VCaP (cell line): ENCODE results near the gene EIF4G3.
A peak's percentile ranks its signal among the peaks of the same experiment; 100 is the strongest.

Experiments
- H3K27ac ChIP-seq: fragments of 450-650 bp; 2 replicates; pipeline ENCODE4 v1.5.1; 2017
- CTCF ChIP-seq: fragments of 450-650 bp; conservative IDR thresholded peaks from 2 replicates; pipeline ENCODE4 v1.5.1; 2017; ENCODE audit warnings: mild to moderate bottlenecking, moderate library complexity

Gene EIF4G3

GRCh38 chr1:20982316-20982715 is 194.4 kb downstream of the EIF4G3 start:
- H3K27ac ChIP-seq = peak overlapping the region; percentile 17; the same call in 1 of the 2 replicates
- no peak for TF ChIP-seq CTCF

GRCh38 chr1:20981915-20982314 is 194.8 kb downstream of the EIF4G3 start:
- 0 out of 2 replicates have a peak overlapping the region, but pooled peaks have one; percentile 17 for H3K27ac ChIP-seq

DNA sequence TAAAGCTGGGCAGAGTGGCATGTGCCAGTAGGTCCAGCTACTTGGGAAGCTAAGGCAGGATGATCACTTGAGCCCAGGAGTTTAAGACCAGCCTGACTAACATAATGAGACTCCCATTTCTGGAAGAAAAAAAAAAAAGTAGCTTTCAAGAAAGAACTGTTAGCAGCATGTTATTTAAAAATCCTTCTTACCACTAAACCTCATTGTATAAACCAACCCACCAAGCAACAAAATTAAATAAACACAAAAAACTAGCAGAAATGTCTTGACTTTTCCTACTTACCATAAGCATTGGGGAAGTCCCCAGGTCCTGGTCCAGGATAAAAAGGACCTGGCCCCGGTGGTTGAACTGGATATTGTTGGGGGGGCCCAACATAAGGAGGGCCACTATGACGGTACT is 196.6 kb downstream of the EIF4G3 start:
- no peak overlapping the region for H3K27ac ChIP-seq
- TF ChIP-seq CTCF = no peak

More at GRCh38 chr1:20981915-20982314, 194.8 kb downstream of the EIF4G3 start:
- peak; percentile 64 for TF ChIP-seq CTCF

- TF ChIP-seq CTCF = no peak
- H3K27ac ChIP-seq = no peak overlapping the region
These were observed 198.3 kb downstream of the EIF4G3 start for GRCh38 chr1:20978413-20978812.

- H3K27ac ChIP-seq = no peak overlapping the region
- no peak for TF ChIP-seq CTCF
These were observed 201.0 kb downstream of the EIF4G3 start for GRCh38 chr1:20975668-20976067.

- no peak overlapping the region for H3K27ac ChIP-seq
- TF ChIP-seq CTCF = no peak
These were observed 201.7 kb downstream of the EIF4G3 start for GRCh38 chr1:20974951-20975350.

- TF ChIP-seq CTCF = no peak
- no peak overlapping the region for H3K27ac ChIP-seq
These were observed 202.6 kb downstream of the EIF4G3 start for GRCh38 chr1:20974069-20974468.
